HEK293T (cell line): ENCODE measurements around the gene POLA1.
"Not testable (repeated sequence)": the region's sequence is repeated elsewhere in the genome, so short reads cannot be mapped to it uniquely, and the experiment has no call there.

Experiments used
- ARNT ChIP-seq: fragments of 450-650 bp; IDR thresholded peaks from 2 replicates; pipeline ENCODE4 v1.6.1; 2017; ENCODE audit warnings: mild to moderate bottlenecking
- BHLHE40 ChIP-seq: fragments of 450-650 bp; IDR thresholded peaks from 2 replicates; pipeline ENCODE4 v1.6.1; 2016; ENCODE audit warnings: mild to moderate bottlenecking, moderate library complexity, borderline replicate concordance
- CTBP1 ChIP-seq: fragments of 450-650 bp; IDR thresholded peaks from 2 replicates; pipeline ENCODE4 v1.6.1; 2016; ENCODE audit warnings: borderline replicate concordance
- ELF4 ChIP-seq: fragments of 450-650 bp; IDR thresholded peaks from 2 replicates; pipeline ENCODE4 v1.6.1; 2017; ENCODE audit warnings: antibody characterized with exemption
- FOXA1 ChIP-seq: fragments of 450-650 bp; IDR thresholded peaks from 2 replicates; pipeline ENCODE4 v1.6.1; 2016; ENCODE audit warnings: mild to moderate bottlenecking
- FOXK2 ChIP-seq: fragments of 450-650 bp; IDR thresholded peaks from 2 replicates; pipeline ENCODE4 v1.6.1; 2016; ENCODE audit warnings: mild to moderate bottlenecking
- FOXM1 ChIP-seq: fragments of 450-650 bp; IDR thresholded peaks from 2 replicates; pipeline ENCODE4 v1.6.1; 2017; ENCODE audit warnings: mild to moderate bottlenecking, borderline replicate concordance
- HDGF ChIP-seq: fragments of 450-650 bp; IDR thresholded peaks from 2 replicates; pipeline ENCODE4 v1.6.1; 2017; ENCODE audit warnings: antibody characterized with exemption, borderline replicate concordance
- L3MBTL2 ChIP-seq: fragments of 450-650 bp; conservative IDR thresholded peaks from 2 replicates; pipeline ENCODE4 v1.6.1; 2016; ENCODE audit warnings: mild to moderate bottlenecking
- NFRKB ChIP-seq: fragments of 450-650 bp; IDR thresholded peaks from 2 replicates; pipeline ENCODE4 v1.6.1; 2016; ENCODE audit warnings: mild to moderate bottlenecking, moderate library complexity
- SP1 ChIP-seq: fragments of 450-650 bp; IDR thresholded peaks from 2 replicates; pipeline ENCODE4 v1.6.1; 2017
- SUZ12 ChIP-seq: fragments of 450-650 bp; IDR thresholded peaks from 2 replicates; pipeline ENCODE4 v1.6.1; 2016; ENCODE audit warnings: mild to moderate bottlenecking
- TARDBP ChIP-seq: fragments of 450-650 bp; IDR thresholded peaks from 2 replicates; pipeline ENCODE4 v1.6.1; 2016
- TF ChIP-seq, protein P1 (sequence below): fragments of 450-650 bp; IDR thresholded peaks from 2 replicates; pipeline ENCODE4 v1.6.1; 2016

DNA sequence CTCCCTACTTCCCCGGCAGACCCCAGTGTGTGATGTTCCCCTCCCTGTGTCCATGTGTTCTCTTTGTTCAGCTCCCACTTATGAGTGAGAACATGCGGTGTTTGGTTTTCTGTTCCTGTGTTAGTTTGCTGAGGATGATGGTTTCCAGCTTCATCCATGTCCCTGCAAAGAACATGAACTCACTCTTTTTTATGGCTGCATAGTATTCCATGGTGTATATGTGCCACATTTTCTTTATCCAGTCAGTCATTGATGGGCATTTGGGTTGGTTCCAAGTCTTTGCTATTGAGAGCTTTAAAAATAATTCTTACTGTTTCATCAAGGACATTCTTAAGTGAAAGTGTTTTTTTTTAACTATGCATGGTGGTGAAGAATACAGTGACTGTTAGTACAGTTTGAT is 126.1 kb downstream of the POLA1 start:
- TF ChIP-seq FOXM1, FOXA1, BHLHE40, SP1, CTBP1, HDGF, NFRKB, ARNT, SUZ12, ELF4, TARDBP, L3MBTL2, FOXK2: not testable (repeated sequence)
- TF ChIP-seq, protein P1, sequence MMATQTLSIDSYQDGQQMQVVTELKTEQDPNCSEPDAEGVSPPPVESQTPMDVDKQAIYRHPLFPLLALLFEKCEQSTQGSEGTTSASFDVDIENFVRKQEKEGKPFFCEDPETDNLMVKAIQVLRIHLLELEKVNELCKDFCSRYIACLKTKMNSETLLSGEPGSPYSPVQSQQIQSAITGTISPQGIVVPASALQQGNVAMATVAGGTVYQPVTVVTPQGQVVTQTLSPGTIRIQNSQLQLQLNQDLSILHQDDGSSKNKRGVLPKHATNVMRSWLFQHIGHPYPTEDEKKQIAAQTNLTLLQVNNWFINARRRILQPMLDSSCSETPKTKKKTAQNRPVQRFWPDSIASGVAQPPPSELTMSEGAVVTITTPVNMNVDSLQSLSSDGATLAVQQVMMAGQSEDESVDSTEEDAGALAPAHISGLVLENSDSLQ = not testable (repeated sequence)
